H9 (cell line): ENCODE measurements around the gene BIN1. TPM values are rescaled to one million over a fixed set of nuclear protein-coding genes. Genes with fewer than 3 reads are reported as not detected.

ENCODE experiments used
- DNase-seq: peaks from one replicate; pipeline ENCODE4 v3.0.0-alpha.2; 2017
- H2AFZ ChIP-seq: one replicate; pipeline ENCODE4 v1.6.1; 2013; ENCODE audit warnings: mild to moderate bottlenecking, low read length, control low read depth, moderate library complexity
- H2AK5ac ChIP-seq: 2 replicates; pipeline ENCODE4 v1.6.1; 2013; ENCODE audit warnings: low read length, control low read depth, mixed read lengths; ENCODE audit not compliant: insufficient read length
- H2BK120ac ChIP-seq: one replicate; pipeline ENCODE4 v1.6.1; 2013; ENCODE audit warnings: low read depth, mild to moderate bottlenecking, low read length, control low read depth, inconsistent platforms; ENCODE audit not compliant: poor library complexity, severe bottlenecking
- H2BK12ac ChIP-seq: 2 replicates; pipeline ENCODE4 v1.6.1; 2013; ENCODE audit warnings: low read length, control low read depth, mixed read lengths, low read depth; ENCODE audit not compliant: insufficient read length
- H2BK15ac ChIP-seq: 2 replicates; pipeline ENCODE4 v1.6.1; 2013; ENCODE audit warnings: low read depth, low read length, control low read depth
- H2BK20ac ChIP-seq: one replicate; pipeline ENCODE4 v1.6.1; 2013; ENCODE audit warnings: low read depth, mild to moderate bottlenecking, low read length, control low read depth, inconsistent platforms; ENCODE audit not compliant: poor library complexity, severe bottlenecking
- H2BK5ac ChIP-seq: 2 replicates; pipeline ENCODE4 v1.6.1; 2013; ENCODE audit warnings: low read length, control low read depth, mixed read lengths; ENCODE audit not compliant: insufficient read length
- H3K14ac ChIP-seq: 2 replicates; pipeline ENCODE4 v1.6.1; 2013; ENCODE audit warnings: low read length, control low read depth; ENCODE audit not compliant: insufficient read depth
- H3K18ac ChIP-seq: 2 replicates; pipeline ENCODE4 v1.6.1; 2013; ENCODE audit warnings: low read depth, mild to moderate bottlenecking, mixed read lengths, low read length, control low read depth; ENCODE audit not compliant: insufficient read length
- H3K23ac ChIP-seq: 2 replicates; pipeline ENCODE4 v1.6.1; 2013; ENCODE audit warnings: low read length, control low read depth, mixed read lengths, low read depth; ENCODE audit not compliant: insufficient read length
- H3K23me2 ChIP-seq: 2 replicates; pipeline ENCODE4 v1.6.1; 2013; ENCODE audit warnings: low read depth, mild to moderate bottlenecking, mixed read lengths, low read length, control low read depth; ENCODE audit not compliant: insufficient read length, poor library complexity, severe bottlenecking
- H3K27ac ChIP-seq: 2 replicates; pipeline ENCODE4 v1.5.1; 2013; ENCODE audit warnings: low read length, control low read depth, mixed read lengths, low read depth; ENCODE audit not compliant: insufficient read length
- H3K27me3 ChIP-seq: 2 replicates; pipeline ENCODE4 v1.6.1; 2013; ENCODE audit warnings: low read length, control low read depth, inconsistent platforms; ENCODE audit not compliant: insufficient read depth
- H3K4ac ChIP-seq: 2 replicates; pipeline ENCODE4 v1.6.1; 2013; ENCODE audit warnings: low read depth, mild to moderate bottlenecking, control low read depth, inconsistent platforms, low read length, moderate library complexity
- H3K4me1 ChIP-seq: 2 replicates; pipeline ENCODE4 v1.6.1; 2013; ENCODE audit warnings: low read length, control low read depth, inconsistent platforms; ENCODE audit not compliant: insufficient read depth
- H3K4me2 ChIP-seq: 2 replicates; pipeline ENCODE4 v1.6.1; 2013; ENCODE audit warnings: low read length, control low read depth, mixed read lengths; ENCODE audit not compliant: insufficient read length, insufficient read depth
- H3K56ac ChIP-seq: 2 replicates; pipeline ENCODE4 v1.6.1; 2013; ENCODE audit warnings: low read depth, mild to moderate bottlenecking, mixed read lengths, low read length, control low read depth; ENCODE audit not compliant: insufficient read length
- H3K79me1 ChIP-seq: 2 replicates; pipeline ENCODE4 v1.6.1; 2013; ENCODE audit warnings: low read depth, mild to moderate bottlenecking, moderate library complexity, low read length, control low read depth, inconsistent platforms; ENCODE audit not compliant: insufficient read depth, poor library complexity, severe bottlenecking
- H3K79me2 ChIP-seq: 2 replicates; pipeline ENCODE4 v1.6.1; 2013; ENCODE audit warnings: low read length, control low read depth, inconsistent platforms; ENCODE audit not compliant: insufficient read depth
- H3K9ac ChIP-seq: 2 replicates; pipeline ENCODE4 v1.6.1; 2013; ENCODE audit warnings: low read length, control low read depth, mixed read lengths; ENCODE audit not compliant: insufficient read length; ENCODE audit errors: extremely low read depth
- H3K9me3 ChIP-seq: one replicate; pipeline ENCODE4 v1.6.1; 2013; ENCODE audit warnings: low read depth, low read length, inconsistent platforms; ENCODE audit not compliant: control insufficient read depth
- H3T11ph ChIP-seq: one replicate; pipeline ENCODE4 v1.6.1; 2013; ENCODE audit warnings: mild to moderate bottlenecking, low read length, control low read depth, inconsistent platforms
- H4K20me1 ChIP-seq: one replicate; pipeline ENCODE4 v1.6.1; 2013; ENCODE audit not compliant: control insufficient read depth, insufficient read length, insufficient read depth
- H4K5ac ChIP-seq: 2 replicates; pipeline ENCODE4 v1.6.1; 2013; ENCODE audit warnings: low read depth, mild to moderate bottlenecking, mixed read lengths, low read length, control low read depth; ENCODE audit not compliant: insufficient read length
- H4K8ac ChIP-seq: replicated peaks from 2 replicates; pipeline ENCODE4 v1.6.1; 2013; ENCODE audit warnings: low read length, control low read depth, mixed read lengths, low read depth; ENCODE audit not compliant: insufficient read length
- H4K91ac ChIP-seq: 2 replicates; pipeline ENCODE4 v1.6.1; 2013; ENCODE audit warnings: low read depth, mild to moderate bottlenecking, moderate library complexity, mixed read lengths, low read length, control low read depth; ENCODE audit not compliant: insufficient read length
- H3K27ac Mint-ChIP-seq, 3 experiments: 2 replicates in 2 of 3; 3 replicates in 1 of 3; pipeline ENCODE4 v1.8.0; 2020 to 2021; ENCODE audit warnings: mixed read lengths in 3 of 3, mild to moderate bottlenecking in 1 of 3, moderate library complexity in 1 of 3
- H3K27me3 Mint-ChIP-seq: 2 replicates; pipeline ENCODE4 v1.8.0; 2021; ENCODE audit warnings: low read depth, mild to moderate bottlenecking, moderate library complexity, mixed read lengths
- H3K36me3 Mint-ChIP-seq, 3 experiments: 2 replicates in 2 of 3; 3 replicates in 1 of 3; pipeline ENCODE4 v1.8.0; 2020 to 2021; ENCODE audit warnings: low read depth in 3 of 3, mixed read lengths in 3 of 3; ENCODE audit not compliant: insufficient read depth in 1 of 3
- H3K4me1 Mint-ChIP-seq, 2 experiments: 2 replicates each; pipeline ENCODE4 v1.8.0; 2020; ENCODE audit warnings: mixed read lengths in 2 of 2
- H3K4me3 Mint-ChIP-seq, 2 experiments: 2 replicates in 1 of 2; 3 replicates in 1 of 2; pipeline ENCODE4 v1.8.0; 2020 to 2021; ENCODE audit warnings: mild to moderate bottlenecking in 2 of 2, mixed read lengths in 2 of 2, moderate library complexity in 1 of 2
- H3K9me3 Mint-ChIP-seq, 2 experiments: 2 replicates in 1 of 2; 3 replicates in 1 of 2; pipeline ENCODE4 v1.8.0; 2020; ENCODE audit warnings: mild to moderate bottlenecking in 2 of 2, mixed read lengths in 2 of 2, moderate library complexity in 1 of 2
- CTCF ChIP-seq: fragments of 200-600 bp; sonication (generic); conservative IDR thresholded peaks from 3 replicates; pipeline ENCODE4 v1.8.0; 2021; ENCODE audit warnings: antibody characterized with exemption, mild to moderate bottlenecking
- WGBS: extraction: QIAGEN DNeasy Blood & Tissue Kit; methylation state at CpG from one replicate; pipeline ENCODE4 v1.1.7; 2013; ENCODE audit warnings: missing lambda C conversion rate, low lambda C conversion rate, mixed read lengths; ENCODE audit not compliant: insufficient read length; ENCODE audit errors: extremely low coverage; 5-methylcytosine and 5-hydroxymethylcytosine counted together
- total RNA-seq: library from RNA; stranded (reverse); gene quantifications from 2 replicates; pipeline ENCODE4 v1.2.1, GENCODE V29; 2021

The BIN1 gene
- total RNA-seq, 1 experiment from 2014 or later: 32.0 TPM

GRCh38 chr2:127034051-127034450 is 72.9 kb downstream of the BIN1 start:
- Histone ChIP-seq H2BK120ac (no peak overlapping the region), H3K23me2 (no peaks in the 10 kb centered on the region), H2BK20ac (no peak overlapping the region), H3K56ac (no peak overlapping the region), H2BK15ac (no peak overlapping the region), H4K20me1 (no peaks in the 10 kb centered on the region), H3K79me2 (no peaks in the 10 kb centered on the region), H4K8ac (no peak overlapping the region), H3K27ac (no peak overlapping the region), H4K5ac (no peak overlapping the region), H2BK5ac (no peak overlapping the region), H2BK12ac (no peak overlapping the region), H3T11ph (no peak overlapping the region), H3K4me1 (no peaks in the 10 kb centered on the region), H3K14ac (no peak overlapping the region), H3K27me3 (no peaks in the 10 kb centered on the region), H3K18ac (no peak overlapping the region), H3K79me1 (no peaks in the 10 kb centered on the region), H3K9me3 (no peaks in the 10 kb centered on the region), H2AFZ (no peak overlapping the region), H3K9ac (no peak overlapping the region), H3K4me2 (no peak overlapping the region), H4K91ac (no peak overlapping the region), H3K23ac (no peak overlapping the region), H2AK5ac (no peak overlapping the region), H3K4ac (no peak overlapping the region)
- H3K9me3 Mint-ChIP-seq: no peaks in the 10 kb centered on the region
- DNase-seq: no peak
- TF ChIP-seq CTCF: no peak
- H3K4me1 Mint-ChIP-seq: no peaks in the 10 kb centered on the region
- H3K27me3 Mint-ChIP-seq: peaks cover 2% of the 10 kb centered on the region; the same call in 1 of the 2 replicates
- no CpG with 5 or more reads among the region's 6 CpGs for WGBS
- H3K4me3 Mint-ChIP-seq: no peak overlapping the region
- H3K36me3 Mint-ChIP-seq: no peaks in the 10 kb centered on the region
- no peak overlapping the region for H3K27ac Mint-ChIP-seq
